ENCODE measurements around the gene TMC4. TPM values are rescaled to one million over a fixed set of nuclear protein-coding genes. Genes with fewer than 3 reads are reported as not detected.

Gene TMC4
- total and polyA plus RNA-seq, 2 donors (not counting 1 experiment from before 2014, with no cell fraction given) = not detected

- H3K27me3 ChIP-seq (replicated peaks in 1 of 4; ENCODE audit: control extremely low read depth in 1 of 4, control insufficient read depth in 3 of 4, insufficient read depth in 4 of 4, low read length in 3 of 4) = no peaks in the 10 kb centered on the region
- Mint-ChIP-seq H3K4me3 (no peak overlapping the region), H3K27me3 (no peaks in the 10 kb centered on the region), H3K27ac (no peak overlapping the region), H3K4me1 (peaks cover 82% of the 10 kb centered on the region), H3K9me3 (ENCODE audit: insufficient read depth) (no peaks in the 10 kb centered on the region)
- H3K4me3 ChIP-seq (ENCODE audit: control extremely low read depth in 1 of 5, extremely low read depth in 1 of 5, insufficient read depth in 1 of 5, low read depth in 2 of 5, low read length in 4 of 5) = no peak overlapping the region
- ATAC-seq (ENCODE audit: low read depth) (no peak), DNase-seq (no peak)
- ChIA-PET POLR2A (interaction anchor here (1.8 kb wide), 1 partner anchor 15 kb away, joined by 5 read pairs; the partner anchor contains the start of gene TSEN34), CTCF (interaction anchor here (0.5 to 1.1 kb wide), 2 partner anchors 60 to 355 kb away, joined by 3 read pairs; no protein-coding TSS in a partner anchor)
- peaks cover 97% of the 10 kb centered on the region for H4K20me1 ChIP-seq (ENCODE audit: control insufficient read depth, insufficient read depth, low read length, poor library complexity, severe bottlenecking)
- H3K36me3 ChIP-seq (replicated peaks in 1 of 2; ENCODE audit: control extremely low read depth in 1 of 2, control insufficient read depth in 1 of 2, extremely low read depth in 1 of 2, insufficient read depth in 2 of 2, low read length in 1 of 2) = peaks cover 7 to 66% of the 10 kb centered on the region in 2 experiments
- H3K4me2 ChIP-seq (replicated peaks; ENCODE audit: low read depth, low read length, poor library complexity, severe bottlenecking) = no peak overlapping the region
- 93% methylated on average over 17 of the region's 27 CpGs for WGBS (ENCODE audit: insufficient coverage)
- H3K9me3 ChIP-seq (ENCODE audit: control extremely low read depth in 1 of 3, control insufficient read depth in 2 of 3, insufficient read depth in 1 of 3, low read length in 2 of 3) = no peaks in the 10 kb centered on the region
- H3K4me1 ChIP-seq (ENCODE audit: control insufficient read depth in 2 of 2, insufficient read depth in 2 of 2, low read length in 2 of 2) = peaks cover 50 to 87% of the 10 kb centered on the region in 2 donors
- no peak for TF ChIP-seq EZH2 (IDR thresholded peaks at IDR 0.05; ENCODE audit: borderline replicate concordance, insufficient read depth, low read depth, low read length, poor library complexity, severe bottlenecking)
- TF ChIP-seq CTCF (IDR thresholded peaks at IDR 0.05) = no peak
- intact Hi-C loops (cut with micrococcal nuclease) = no loop called here
- H3K9ac ChIP-seq (ENCODE audit: low read length) = no peak overlapping the region
- H2AFZ ChIP-seq (ENCODE audit: insufficient read depth, low read depth, low read length, poor library complexity, severe bottlenecking) = no peak overlapping the region
- peaks cover 92% of the 10 kb centered on the region for H3K79me2 ChIP-seq (ENCODE audit: control insufficient read depth, insufficient read depth, low read length)
- no peak overlapping the region for H3K27ac ChIP-seq (ENCODE audit: low read length in 2 of 2)
Observed at GRCh38 chr19:54206030-54206830, 33.3 kb upstream of the TMC4 start.

Data from B cell (primary cell).